Calu3 (cell line): ENCODE data around the gene STN1. TPM values are rescaled to one million over a fixed set of nuclear protein-coding genes. Genes with fewer than 3 reads are reported as not detected.

Experiments
- BruUV-seq: library from RNA; stranded (reverse); fragments of 400-500 nt; replicated peaks from 2 replicates; lab custom pipeline; 2021; lab: Mats Ljungman, UMichigan
- CTCF ChIA-PET: fragments of 300-600 bp; sonication (Branson Sonifier 250); formaldehyde crosslinking; loops from one replicate; lab custom pipeline; 2022; ENCODE audit warnings: antibody characterized with exemption; lab: Charles Lee
- DNase-seq: peaks from one replicate; pipeline ENCODE4 v3.0.0; 2022
- H3K27ac Mint-ChIP-seq: one replicate; pipeline ENCODE4 v1.8.0; 2022; ENCODE audit warnings: mixed read lengths; ENCODE audit not compliant: unreplicated experiment
- H3K27me3 Mint-ChIP-seq: one replicate; pipeline ENCODE4 v1.8.0; 2022; ENCODE audit warnings: mixed read lengths; ENCODE audit not compliant: unreplicated experiment
- H3K36me3 Mint-ChIP-seq: one replicate; pipeline ENCODE4 v1.8.0; 2022; ENCODE audit warnings: mild to moderate bottlenecking, moderate library complexity, mixed read lengths; ENCODE audit not compliant: insufficient read depth, unreplicated experiment
- H3K4me1 Mint-ChIP-seq: one replicate; pipeline ENCODE4 v1.8.0; 2022; ENCODE audit warnings: mild to moderate bottlenecking, low read depth, mixed read lengths; ENCODE audit not compliant: unreplicated experiment
- H3K4me3 Mint-ChIP-seq: one replicate; pipeline ENCODE4 v1.8.0; 2022; ENCODE audit warnings: mild to moderate bottlenecking, low read depth, moderate library complexity, mixed read lengths; ENCODE audit not compliant: unreplicated experiment
- H3K9me3 Mint-ChIP-seq: one replicate; pipeline ENCODE4 v1.8.0; 2022; ENCODE audit warnings: low read depth, mixed read lengths; ENCODE audit not compliant: unreplicated experiment
- CTCF ChIP-seq: fragments of 200-600 bp; IDR thresholded peaks from one replicate; pipeline ENCODE4 v1.8.0; 2022; ENCODE audit warnings: antibody characterized with exemption; ENCODE audit not compliant: unreplicated experiment
- intact Hi-C: fragments of 100-400 bp; cut with micrococcal nuclease; formaldehyde crosslinking; loops from one replicate; pipeline ENCODE4 v1.10.0; 2022; ENCODE audit not compliant: unreplicated experiment
- total RNA-seq: library from RNA; stranded (reverse); gene quantifications from 2 replicates; pipeline ENCODE4 v1.2.3, GENCODE V29; 2022

The STN1 gene
- total RNA-seq, 1 experiment from 2014 or later, result 13.1 TPM

DNA sequence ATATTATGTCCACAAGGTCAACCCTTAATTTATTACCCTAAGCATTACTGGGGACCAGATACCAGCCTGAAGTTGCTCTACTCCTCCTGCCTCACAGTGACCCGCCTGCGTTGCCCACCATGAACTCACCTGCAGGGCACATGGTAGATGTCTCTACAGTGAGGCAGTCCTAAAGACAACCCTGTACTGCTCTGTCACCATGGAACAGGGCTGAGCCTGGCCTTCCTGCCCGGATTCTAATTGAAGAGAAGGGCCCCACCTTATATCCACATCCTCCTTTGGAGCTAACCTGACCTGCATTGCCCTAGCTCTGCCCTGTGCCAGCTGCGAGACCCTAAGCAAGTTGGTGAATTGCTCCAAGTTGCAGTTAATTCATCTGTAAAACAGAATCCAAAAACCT is 66.7 kb downstream of the STN1 start:
- H3K9me3 Mint-ChIP-seq, result no peaks in the 10 kb centered on the region
- no peak overlapping the region for H3K4me3 Mint-ChIP-seq
- H3K27me3 Mint-ChIP-seq, result peaks cover 62% of the 10 kb centered on the region
- H3K27ac Mint-ChIP-seq, result no peak overlapping the region
- H3K4me1 Mint-ChIP-seq, result peaks cover 8% of the 10 kb centered on the region
- peaks cover 5% of the 10 kb centered on the region for H3K36me3 Mint-ChIP-seq
- BruUV-seq, result no TSS peak
- DNase-seq, result no peak
- CTCF ChIA-PET, result no interaction called here
- intact Hi-C loops, result loop anchor here (10.0 kb wide), 1 partner anchor 86 kb away; no protein-coding TSS in a partner anchor
- TF ChIP-seq CTCF, result no peak

- no peak overlapping the region for H3K27ac Mint-ChIP-seq
- H3K4me3 Mint-ChIP-seq, result no peak overlapping the region
- H3K27me3 Mint-ChIP-seq, result peaks cover 60% of the 10 kb centered on the region
- intact Hi-C loops, result loop anchor here (10.0 kb wide), 1 partner anchor 86 kb away; no protein-coding TSS in a partner anchor
- no peak for TF ChIP-seq CTCF
- peaks cover 8% of the 10 kb centered on the region for H3K4me1 Mint-ChIP-seq
- H3K9me3 Mint-ChIP-seq, result no peaks in the 10 kb centered on the region
- DNase-seq, result no peak
- peaks cover 5% of the 10 kb centered on the region for H3K36me3 Mint-ChIP-seq
- BruUV-seq, result no TSS peak
- CTCF ChIA-PET, result no interaction called here
Measured at GRCh38 chr10:103850572-103850895, 67.5 kb downstream of the STN1 start.

DNA sequence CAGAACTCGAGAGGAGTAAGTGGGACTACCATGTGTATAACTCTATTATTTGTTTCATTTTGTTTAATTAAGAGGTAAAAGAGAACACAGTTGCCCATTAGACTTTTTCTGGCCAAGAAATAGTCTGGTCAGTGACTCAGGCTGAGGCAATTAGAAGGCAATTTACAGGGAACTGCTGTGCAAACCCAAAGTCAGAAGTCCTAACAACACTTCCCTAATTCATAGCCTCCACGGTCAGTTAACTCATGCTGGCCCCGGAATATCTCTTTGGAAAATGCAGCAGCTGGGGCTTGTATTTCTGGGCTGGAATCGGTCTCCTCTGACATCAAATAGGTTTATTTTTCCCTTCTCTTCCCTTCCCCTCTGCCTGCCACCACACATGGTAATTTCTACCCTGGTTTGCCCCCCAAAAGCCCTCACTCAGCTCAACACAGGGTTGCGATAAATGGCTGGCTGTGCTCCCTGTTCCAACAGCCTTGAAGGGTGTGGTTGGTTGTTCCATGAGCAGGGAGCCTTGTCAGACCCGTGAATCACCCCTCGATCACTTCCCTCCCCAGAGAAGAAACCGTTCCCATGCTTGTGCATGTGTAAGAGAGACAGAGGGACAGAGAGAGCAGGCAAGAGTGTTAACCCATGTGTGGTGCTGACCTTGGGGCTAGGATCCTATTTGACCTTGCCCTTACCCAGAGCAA is 68.0 kb downstream of the STN1 start:
- CTCF ChIA-PET, result no interaction called here
- intact Hi-C loops, result loop anchor here (10.0 kb wide), 1 partner anchor 85 kb away; no protein-coding TSS in a partner anchor
- Mint-ChIP-seq H3K9me3 (no peaks in the 10 kb centered on the region), H3K4me3 (no peak overlapping the region), H3K27me3 (peaks cover 60% of the 10 kb centered on the region), H3K27ac (no peak overlapping the region), H3K4me1 (peaks cover 8% of the 10 kb centered on the region), H3K36me3 (peaks cover 5% of the 10 kb centered on the region)
- TF ChIP-seq CTCF, result no peak
- no TSS peak for BruUV-seq
- DNase-seq, result no peak

DNA sequence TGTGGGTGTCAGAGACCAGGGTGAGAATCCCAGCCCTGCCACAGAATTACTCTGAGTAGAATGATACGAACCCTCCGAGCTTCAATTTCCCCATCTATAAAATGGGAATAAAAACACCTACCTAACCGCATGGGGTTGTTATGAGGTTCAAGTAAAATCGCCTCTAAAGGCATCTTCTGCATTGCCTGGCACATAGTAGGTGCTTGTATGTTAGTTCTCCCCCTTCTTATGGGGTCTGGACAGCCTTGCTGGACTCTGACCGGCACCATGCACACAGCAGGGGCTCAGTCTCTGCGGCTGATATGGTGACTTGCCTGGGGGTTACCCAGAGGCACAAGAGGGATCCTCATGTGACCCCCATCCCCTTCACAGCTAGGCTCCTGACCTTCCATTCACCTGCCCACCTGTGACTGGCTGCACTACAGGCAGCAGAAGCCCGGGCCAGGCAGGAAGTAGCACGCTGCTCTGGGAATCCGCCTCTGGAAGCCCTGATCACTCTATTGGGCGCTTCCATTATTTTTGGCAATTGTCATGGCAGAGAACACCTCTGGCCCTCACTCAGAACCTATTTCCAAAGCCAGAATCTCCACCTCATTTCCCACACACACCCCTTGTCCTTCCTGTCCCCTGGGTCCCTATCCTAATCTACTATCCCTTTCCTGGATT is 68.6 kb downstream of the STN1 start:
- peaks cover 5% of the 10 kb centered on the region for H3K36me3 Mint-ChIP-seq
- CTCF ChIA-PET, result no interaction called here
- no peak overlapping the region for H3K4me3 Mint-ChIP-seq
- H3K27ac Mint-ChIP-seq, result no peak overlapping the region
- TF ChIP-seq CTCF, result no peak
- H3K27me3 Mint-ChIP-seq, result peaks cover 53% of the 10 kb centered on the region
- no TSS peak for BruUV-seq
- intact Hi-C loops, result no loop called here
- H3K9me3 Mint-ChIP-seq, result no peaks in the 10 kb centered on the region
- peaks cover 4% of the 10 kb centered on the region for H3K4me1 Mint-ChIP-seq
- no peak for DNase-seq
